ENCODE results near the gene IRAK2. TPM values are rescaled to one million over a fixed set of nuclear protein-coding genes. Genes with fewer than 3 reads are reported as not detected.

The IRAK2 gene
- total RNA-seq, 1 experiment from 2014 or later: 0.61 TPM

GRCh38 chr3:10215578-10216368 lies 51.1 kb downstream of the IRAK2 start:
- WGBS (ENCODE audit: extremely low coverage, insufficient read length, low lambda C conversion rate): no CpG with 5 or more reads among the region's 6 CpGs

More at GRCh38 chr3:10215578-10216368, 51.1 kb downstream of the IRAK2 start:
- no peaks in the 10 kb centered on the region for H3K79me1 ChIP-seq (ENCODE audit: insufficient read depth, low read depth, low read length, poor library complexity, severe bottlenecking)
- H3K4me1 ChIP-seq (ENCODE audit: insufficient read depth, low read length): no peaks in the 10 kb centered on the region
- H2BK120ac ChIP-seq (ENCODE audit: low read depth, low read length, poor library complexity, severe bottlenecking): no peak overlapping the region
- no peak overlapping the region for H2BK15ac ChIP-seq (ENCODE audit: low read depth, low read length)
- no peak for DNase-seq
- no peak overlapping the region for H2BK12ac ChIP-seq (ENCODE audit: insufficient read length, low read depth, low read length)
- no peak overlapping the region for H3K4me2 ChIP-seq (ENCODE audit: insufficient read depth, insufficient read length, low read length)
- no peak overlapping the region for H4K5ac ChIP-seq (ENCODE audit: insufficient read length, low read depth, low read length)
- no peak overlapping the region for H2BK5ac ChIP-seq (ENCODE audit: insufficient read length, low read length)
- H3K4ac ChIP-seq (ENCODE audit: low read depth, low read length): no peak overlapping the region
- H3K27me3 Mint-ChIP-seq (ENCODE audit: low read depth): no peaks in the 10 kb centered on the region
- H3K56ac ChIP-seq (ENCODE audit: insufficient read length, low read depth, low read length): no peak overlapping the region
- no peak overlapping the region for H2AK5ac ChIP-seq (ENCODE audit: insufficient read length, low read length)
- H3K23me2 ChIP-seq (ENCODE audit: insufficient read length, low read depth, low read length, poor library complexity, severe bottlenecking): no peaks in the 10 kb centered on the region
- peaks cover 4% of the 10 kb centered on the region for H3K9me3 ChIP-seq (ENCODE audit: control insufficient read depth, low read depth, low read length)
- no peak overlapping the region; a peak in 1 of 5 replicates for H3K4me3 Mint-ChIP-seq
- no peak for TF ChIP-seq CTCF (conservative IDR thresholded peaks at IDR 0.05)
- no peak overlapping the region for H3K9ac ChIP-seq (ENCODE audit: extremely low read depth, insufficient read length, low read length)
- H3K4me1 Mint-ChIP-seq: peaks cover 7% of the 10 kb centered on the region in 2 experiments; a peak in 3 of 4 replicates
- no peak overlapping the region for H2BK20ac ChIP-seq (ENCODE audit: low read depth, low read length, poor library complexity, severe bottlenecking)
- no peak overlapping the region for H3K18ac ChIP-seq (ENCODE audit: insufficient read length, low read depth, low read length)
- no peak overlapping the region for H4K8ac ChIP-seq (replicated peaks; ENCODE audit: insufficient read length, low read depth, low read length)
- H2AFZ ChIP-seq (ENCODE audit: low read length): no peak overlapping the region
- no peak overlapping the region for H3K27ac ChIP-seq (ENCODE audit: insufficient read length, low read depth, low read length)
- no peak overlapping the region for H3T11ph ChIP-seq (ENCODE audit: low read length)
- H3K27me3 ChIP-seq (ENCODE audit: insufficient read depth, low read length): no peaks in the 10 kb centered on the region
- no peak overlapping the region for H3K23ac ChIP-seq (ENCODE audit: insufficient read length, low read depth, low read length)
- H4K91ac ChIP-seq (ENCODE audit: insufficient read length, low read depth, low read length): no peak overlapping the region
- H3K9me3 Mint-ChIP-seq: peaks cover 7 to 9% of the 10 kb centered on the region in 2 experiments
- H3K36me3 Mint-ChIP-seq (ENCODE audit: insufficient read depth in 1 of 3, low read depth in 3 of 3): peaks cover 5 to 8% (median 6%) of the 10 kb centered on the region in 3 experiments
- no peak overlapping the region for H3K27ac Mint-ChIP-seq
- H3K14ac ChIP-seq (ENCODE audit: insufficient read depth, low read length): no peak overlapping the region
- H4K20me1 ChIP-seq (ENCODE audit: control insufficient read depth, insufficient read depth, insufficient read length): no peaks in the 10 kb centered on the region
- no peaks in the 10 kb centered on the region for H3K79me2 ChIP-seq (ENCODE audit: insufficient read depth, low read length)

Measured in H9 (cell line).